ENCODE data around the gene GLB1L2.

GRCh38 chr11:134289789-134290188, 42.0 kb upstream of the GLB1L2 start:
- no peak for TF ChIP-seq POLR2AphosphoS5 (IDR thresholded peaks at IDR 0.05)
- TF ChIP-seq CTCF (IDR thresholded peaks at IDR 0.05), result no peak

Data from prostate gland (tissue), 2 donors.